Gastrocnemius medialis (tissue), 4 donors: ENCODE results near the gene DMAP1.

Experiments
- CTCF ChIP-seq, 5 experiments: fragments of 450-650 bp in 3 of 5; fragments of 200-600 bp in 2 of 5; sonication (generic) in 2 of 5; IDR thresholded peaks in 4 of 5; conservative IDR thresholded peaks in 1 of 5; 1 replicate in 4 of 5; 2 replicates in 1 of 5; pipeline ENCODE4 v1.5.1; 2016 to 2019; ENCODE audit warnings: antibody characterized with exemption in 5 of 5, mild to moderate bottlenecking in 3 of 5, moderate library complexity in 3 of 5
- POLR2A ChIP-seq, 2 donors: fragments of 450-650 bp; IDR thresholded peaks; one replicate each; pipeline ENCODE4 v1.6.1; 2017; ENCODE audit warnings: antibody characterized with exemption in 2 of 2, mild to moderate bottlenecking in 2 of 2, moderate library complexity in 2 of 2

GRCh38 chr1:44251486-44251885, 38.2 kb downstream of the DMAP1 start:
- TF ChIP-seq CTCF (IDR thresholded peaks at IDR 0.05 in 4 of 5, conservative IDR thresholded peaks at IDR 0.05 in 1 of 5) (no peak), POLR2A (IDR thresholded peaks at IDR 0.05) (no peak)
